Measurements from ENCODE around the gene GPATCH3. TPM values are rescaled to one million over a fixed set of nuclear protein-coding genes. Genes with fewer than 3 reads are reported as not detected.

Gene GPATCH3
- total and polyA plus RNA-seq, 2 of the 8 experiments (the other 6 are each of a cell fraction or from before 2014, with no cell fraction given) = 7.9 to 17.4 TPM

DNA sequence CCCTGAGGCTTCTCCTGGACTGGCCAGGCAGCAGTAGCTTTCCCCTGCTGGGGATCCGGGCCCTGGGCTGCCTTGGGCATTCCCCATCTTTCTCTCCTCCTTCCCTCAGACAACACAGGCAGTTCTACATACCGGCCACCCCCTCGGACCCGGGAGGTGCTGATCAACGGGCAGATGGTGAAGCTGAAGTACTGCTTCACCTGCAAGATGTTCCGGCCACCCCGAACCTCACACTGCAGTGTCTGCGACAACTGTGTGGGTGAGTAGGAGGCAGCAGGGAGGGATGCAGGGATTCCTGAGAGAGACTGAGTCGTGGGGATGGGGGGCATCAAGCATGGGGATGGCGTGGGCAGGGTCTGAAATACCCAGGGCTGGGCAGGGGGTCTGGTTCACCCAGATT lies 51.8 kb downstream of the GPATCH3 start:
- no peak for DNase-seq (ENCODE audit: low read depth in 1 of 2, low spot score in 2 of 2)
- FAIRE-seq = no peak
- H2BK20ac ChIP-seq (ENCODE audit: low read length) = no peak overlapping the region
- H3K27ac ChIP-seq (ENCODE audit: low read depth, low read length) = no peak overlapping the region
- H3K23me2 ChIP-seq (ENCODE audit: low read depth, low read length) = no peaks in the 10 kb centered on the region
- H3K4me3 ChIP-seq (ENCODE audit: extremely low read depth in 1 of 4, insufficient read depth in 2 of 4, low read depth in 3 of 4, low read length in 4 of 4) = no peak overlapping the region
- 93% methylated on average over 10 of the region's 10 CpGs; no CpG with 5 or more reads in 1 of the 2 experiments for WGBS, 2 experiments (ENCODE audit: extremely low coverage in 1 of 2, insufficient coverage in 1 of 2, insufficient read length in 1 of 2, insufficient replicate concordance in 2 of 2, low coverage in 1 of 2, low lambda C conversion rate in 2 of 2, missing lambda C conversion rate in 1 of 2)
- H4K20me1 ChIP-seq (replicated peaks in 1 of 2; ENCODE audit: control insufficient read depth in 1 of 2, insufficient read depth in 2 of 2, low read length in 2 of 2) = peaks cover 0 to under 1% of the 10 kb centered on the region in 2 experiments
- no peak overlapping the region for H3K9ac ChIP-seq (replicated peaks in 1 of 4; ENCODE audit: extremely low read depth in 1 of 4, low read depth in 3 of 4, low read length in 3 of 4)
- CTCF ChIA-PET (ENCODE audit: partially characterized antibody) = interaction anchor here (1.2 to 4.6 kb wide), 12 partner anchors 12 to 245 kb away, joined by 3 to 57 read pairs (median 7); no protein-coding TSS in a partner anchor
- H3K79me1 ChIP-seq (ENCODE audit: low read depth, low read length) = no peaks in the 10 kb centered on the region
- H3K56ac ChIP-seq (replicated peaks; ENCODE audit: insufficient read length, low read depth, low read length) = no peak overlapping the region
- no peak overlapping the region for H3K23ac ChIP-seq (ENCODE audit: insufficient read length)
- no peak overlapping the region for H4K91ac ChIP-seq (replicated peaks; ENCODE audit: insufficient read length, low read length)
- no peak overlapping the region for H2BK5ac ChIP-seq (ENCODE audit: low read depth, low read length)
- no peak overlapping the region for H2AFZ ChIP-seq (ENCODE audit: low read length)
- H4K8ac ChIP-seq (ENCODE audit: extremely low read depth, insufficient read depth, low read length) = no peak overlapping the region
- peaks cover 0 to 25% (median 15%) of the 10 kb centered on the region in 4 experiments; a peak in 5 of 8 replicates for H3K36me3 ChIP-seq (ENCODE audit: control insufficient read depth in 2 of 4, insufficient read depth in 4 of 4, low read length in 3 of 4)
- no peak overlapping the region for H3K4ac ChIP-seq (replicated peaks; ENCODE audit: insufficient read length, low read depth, low read length)
- peaks cover 0 to 4% (median 1%) of the 10 kb centered on the region in 4 experiments; a peak in 2 of 7 replicates for H3K4me1 ChIP-seq (replicated peaks in 1 of 4; ENCODE audit: control insufficient read depth in 3 of 4, insufficient read depth in 4 of 4, low read length in 3 of 4)
- no peak overlapping the region for H3K18ac ChIP-seq (ENCODE audit: extremely low read depth, low read length)
- H2BK15ac ChIP-seq (ENCODE audit: low read length) = no peak overlapping the region
- H2BK120ac ChIP-seq (replicated peaks; ENCODE audit: low read depth, low read length) = no peak overlapping the region
- no peaks in the 10 kb centered on the region for H3K79me2 ChIP-seq (ENCODE audit: control insufficient read depth in 1 of 2, insufficient read depth in 2 of 2, low read length in 2 of 2)
- H2BK12ac ChIP-seq (ENCODE audit: low read depth, low read length) = no peak overlapping the region
- no peak overlapping the region for H4K5ac ChIP-seq (ENCODE audit: insufficient read length, low read depth, low read length)
- TF ChIP-seq, protein P1, sequence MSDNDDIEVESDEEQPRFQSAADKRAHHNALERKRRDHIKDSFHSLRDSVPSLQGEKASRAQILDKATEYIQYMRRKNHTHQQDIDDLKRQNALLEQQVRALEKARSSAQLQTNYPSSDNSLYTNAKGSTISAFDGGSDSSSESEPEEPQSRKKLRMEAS (IDR thresholded peaks at IDR 0.05) = no peak
- TF ChIP-seq RBBP5 (IDR thresholded peaks at IDR 0.05; ENCODE audit: borderline replicate concordance, low read depth, low read length) = no peak
- no peak overlapping the region for H2AK5ac ChIP-seq (ENCODE audit: low read depth, low read length)
- no peak overlapping the region for H3K14ac ChIP-seq (ENCODE audit: insufficient read length)
- H3K9me3 ChIP-seq (ENCODE audit: insufficient read depth in 2 of 2, low read depth in 1 of 2, low read length in 1 of 2) = no peaks in the 10 kb centered on the region
- H3K27me3 ChIP-seq (replicated peaks in 1 of 4; ENCODE audit: control insufficient read depth in 3 of 4, extremely low read depth in 1 of 4, insufficient read depth in 3 of 4, low read length in 3 of 4) = no peaks in the 10 kb centered on the region
- POLR2A ChIA-PET (ENCODE audit: partially characterized antibody) = interaction anchor here (1.5 kb wide), 1 partner anchor 10 kb away, joined by 5 read pairs; no protein-coding TSS in a partner anchor
- H3K4me2 ChIP-seq (ENCODE audit: insufficient read depth in 1 of 2, low read depth in 2 of 2, low read length in 2 of 2) = no peak overlapping the region

Data from H1 (cell line).